Brain microvascular endothelial cell (primary cell): ENCODE results near the gene ELAVL1.

Experiments
- DNase-seq: peaks from one replicate; pipeline ENCODE4 v3.0.0-alpha.2; 2020
- H3K27ac ChIP-seq: fragments of 250-450 bp; sonication (Bioruptor Pico); 2 replicates; pipeline ENCODE4 v1.5.1; 2020; ENCODE audit warnings: mild to moderate bottlenecking, moderate library complexity
- H3K27me3 ChIP-seq: fragments of 250-450 bp; sonication (Bioruptor Pico); replicated peaks from 2 replicates; pipeline ENCODE4 v1.5.1; 2020; ENCODE audit warnings: mild to moderate bottlenecking
- H3K36me3 ChIP-seq: fragments of 250-450 bp; sonication (Bioruptor Pico); replicated peaks from 2 replicates; pipeline ENCODE4 v1.5.1; 2020; ENCODE audit warnings: mild to moderate bottlenecking
- H3K4me3 ChIP-seq: 2 replicates; pipeline ENCODE4 v1.5.1; 2011; ENCODE audit warnings: low read depth, mild to moderate bottlenecking, control low read depth, low read length, moderate library complexity
- CTCF ChIP-seq: IDR thresholded peaks from 2 replicates; pipeline ENCODE4 v1.5.1; 2011; ENCODE audit warnings: low read depth, mild to moderate bottlenecking, moderate library complexity, low read length, control low read depth, inconsistent platforms; ENCODE audit errors: missing control alignments
- in situ Hi-C: cut with HindIII; loops from 2 replicates; pipeline ENCODE4 v1.10.0; 2017; ENCODE audit warnings: low sequenced_read_pairs, low pct_ligation_motif_present

Gene ELAVL1

DNA sequence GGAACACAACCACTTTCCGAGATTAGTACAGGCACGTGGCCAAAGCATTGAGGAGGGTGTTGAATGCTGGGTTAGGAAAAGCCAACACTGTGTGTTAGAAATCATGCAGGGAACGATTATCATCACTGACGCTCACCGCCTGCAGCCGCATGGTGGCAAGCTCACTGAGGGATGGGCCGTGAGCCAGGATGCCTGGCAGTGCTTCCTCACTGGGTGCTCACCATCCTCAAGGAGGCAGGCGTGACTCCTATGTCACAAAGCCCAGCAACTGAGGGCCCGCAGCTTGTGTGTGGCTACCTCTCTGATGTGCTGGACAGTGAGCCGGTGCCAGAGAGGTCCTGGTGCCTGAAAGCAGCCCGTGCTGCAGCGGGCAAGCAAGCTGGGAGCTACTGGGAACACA, 31.6 kb downstream of the ELAVL1 start:
- TF ChIP-seq CTCF, result no peak
- in situ Hi-C loops, result no loop called here

GRCh38 chr19:7971553-7972520, 33.6 kb downstream of the ELAVL1 start:
- peaks cover 30% of the 10 kb centered on the region for H3K36me3 ChIP-seq
- no peak overlapping the region for H3K27ac ChIP-seq
- in situ Hi-C loops, result no loop called here
- no peak for TF ChIP-seq CTCF
- no peaks in the 10 kb centered on the region for H3K27me3 ChIP-seq
- DNase-seq, result no peak
- H3K4me3 ChIP-seq, result no peak overlapping the region

More for the DNA sequence above, 31.6 kb downstream of the ELAVL1 start:
- no peak overlapping the region for H3K4me3 ChIP-seq
- H3K36me3 ChIP-seq, result peaks cover 29% of the 10 kb centered on the region
- no peak overlapping the region for H3K27ac ChIP-seq
- DNase-seq, result no peak
- no peaks in the 10 kb centered on the region for H3K27me3 ChIP-seq

DNA sequence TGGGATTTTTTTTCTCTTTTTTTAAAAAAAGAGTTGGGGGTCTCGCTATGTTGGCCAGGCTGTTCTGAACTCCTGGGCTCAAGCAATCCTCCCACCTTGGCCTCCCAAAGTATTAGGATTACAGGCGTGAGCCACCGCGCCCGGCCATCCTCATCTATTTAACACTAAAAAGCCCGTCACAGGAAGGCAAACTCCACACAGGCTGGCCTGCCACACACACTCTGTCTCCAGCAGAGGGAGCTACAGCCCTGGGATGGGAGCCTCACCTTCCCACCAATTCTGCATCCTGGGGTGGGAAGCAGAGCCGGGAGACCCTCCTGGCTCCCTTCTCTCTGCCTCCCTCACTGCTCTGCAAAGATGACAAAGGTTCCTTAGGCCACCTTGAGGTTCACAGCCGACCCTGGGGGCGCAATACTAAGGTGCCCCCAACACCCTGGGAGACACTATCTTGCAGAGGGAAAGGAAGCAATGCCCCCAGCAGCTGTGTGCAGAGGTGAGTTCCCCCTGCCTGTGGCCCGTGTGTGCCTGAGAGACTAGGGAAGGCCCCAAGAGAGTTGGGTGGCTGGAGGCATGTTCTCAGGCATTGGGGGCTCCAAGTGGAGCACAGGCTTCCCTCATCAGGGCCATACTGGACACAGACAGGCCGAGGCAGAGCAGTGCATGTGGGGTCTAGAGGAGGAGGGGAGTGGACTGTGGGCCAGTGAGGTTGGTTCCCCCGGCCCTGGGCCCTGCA, 34.6 kb downstream of the ELAVL1 start:
- TF ChIP-seq CTCF, result peak; percentile 94
- in situ Hi-C loops, result no loop called here
- no peak overlapping the region for H3K27ac ChIP-seq
- no peak overlapping the region for H3K4me3 ChIP-seq
- no peaks in the 10 kb centered on the region for H3K27me3 ChIP-seq
- H3K36me3 ChIP-seq, result peaks cover 30% of the 10 kb centered on the region
- DNase-seq, result peak; percentile 20

- in situ Hi-C loops, result no loop called here
- no peak for TF ChIP-seq CTCF
- H3K27ac ChIP-seq, result no peak overlapping the region
- no peaks in the 10 kb centered on the region for H3K27me3 ChIP-seq
- peaks cover 38% of the 10 kb centered on the region for H3K36me3 ChIP-seq
- H3K4me3 ChIP-seq, result no peak overlapping the region
- no peak for DNase-seq
Observed at GRCh38 chr19:7969555-7969939, 35.9 kb downstream of the ELAVL1 start.

DNA sequence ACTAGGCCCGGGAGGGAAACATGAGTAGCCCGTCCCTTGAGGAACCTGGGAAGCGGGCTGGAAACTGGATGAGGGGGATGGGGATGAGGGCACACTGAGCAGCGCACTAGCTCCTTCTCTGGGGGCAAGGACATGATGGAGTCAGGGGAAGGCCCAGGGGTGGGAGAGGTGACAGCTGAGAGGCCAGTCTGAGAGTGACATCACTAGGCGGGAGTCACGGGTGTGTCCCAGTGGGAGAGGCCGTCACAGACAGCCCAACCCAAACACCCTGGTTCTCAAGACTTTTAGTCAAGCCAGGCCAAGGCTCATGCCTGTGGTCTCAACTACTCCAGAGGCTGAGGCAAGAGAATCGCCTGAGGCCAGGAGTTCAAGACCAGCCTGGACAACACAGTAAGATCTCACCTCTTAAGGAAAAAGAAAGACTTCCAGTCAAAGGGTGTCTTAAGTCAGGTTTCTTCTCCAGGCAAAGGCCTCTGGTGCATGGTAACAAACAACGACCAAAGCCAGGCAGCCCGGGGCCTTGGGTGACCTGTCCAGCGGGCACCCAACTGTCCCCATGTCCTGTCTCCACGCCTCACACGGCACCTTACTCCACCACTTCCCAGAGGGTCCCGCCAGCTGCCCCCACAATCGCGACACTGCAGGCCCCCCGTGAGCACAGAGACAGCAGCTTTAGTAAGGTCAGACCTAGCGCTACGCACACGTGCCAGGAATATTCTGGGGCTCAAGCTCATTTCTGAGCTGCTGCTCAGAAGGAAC, 36.5 kb downstream of the ELAVL1 start:
- no peak for TF ChIP-seq CTCF
- Histone ChIP-seq H3K36me3 (peaks cover 38% of the 10 kb centered on the region), H3K27me3 (no peaks in the 10 kb centered on the region), H3K27ac (no peak overlapping the region), H3K4me3 (no peak overlapping the region)
- DNase-seq, result no peak
- in situ Hi-C loops, result no loop called here
